Fibroblast of the aortic adventitia (primary cell): Measurements from ENCODE around the gene COG7. TPM values are rescaled to one million over a fixed set of nuclear protein-coding genes. Genes with fewer than 3 reads are reported as not detected.

ENCODE experiments used
- DNase-seq: peaks from one replicate; pipeline ENCODE4 v3.0.0-alpha.2; 2010; ENCODE audit warnings: low read depth
- H3K4me3 ChIP-seq: 2 replicates; pipeline ENCODE4 v1.5.1; 2011; ENCODE audit warnings: low read depth, mild to moderate bottlenecking, control low read depth, low read length, moderate library complexity
- total RNA-seq: library from RNA; depleted of rRNA; stranded (reverse); fragments of >200 nt; gene quantifications from 2 replicates; pipeline ENCODE4 v1.2.3, GENCODE V29; 2012; ENCODE audit warnings: low replicate concordance
- TF ChIP-seq, protein P1 (sequence below): IDR thresholded peaks from 2 replicates; pipeline ENCODE4 v1.5.1; 2011; ENCODE audit warnings: mild to moderate bottlenecking, low read length, control low read depth, inconsistent platforms; ENCODE audit not compliant: insufficient read depth

The COG7 gene
- total RNA-seq, 1 donor: 18.9 TPM

DNA sequence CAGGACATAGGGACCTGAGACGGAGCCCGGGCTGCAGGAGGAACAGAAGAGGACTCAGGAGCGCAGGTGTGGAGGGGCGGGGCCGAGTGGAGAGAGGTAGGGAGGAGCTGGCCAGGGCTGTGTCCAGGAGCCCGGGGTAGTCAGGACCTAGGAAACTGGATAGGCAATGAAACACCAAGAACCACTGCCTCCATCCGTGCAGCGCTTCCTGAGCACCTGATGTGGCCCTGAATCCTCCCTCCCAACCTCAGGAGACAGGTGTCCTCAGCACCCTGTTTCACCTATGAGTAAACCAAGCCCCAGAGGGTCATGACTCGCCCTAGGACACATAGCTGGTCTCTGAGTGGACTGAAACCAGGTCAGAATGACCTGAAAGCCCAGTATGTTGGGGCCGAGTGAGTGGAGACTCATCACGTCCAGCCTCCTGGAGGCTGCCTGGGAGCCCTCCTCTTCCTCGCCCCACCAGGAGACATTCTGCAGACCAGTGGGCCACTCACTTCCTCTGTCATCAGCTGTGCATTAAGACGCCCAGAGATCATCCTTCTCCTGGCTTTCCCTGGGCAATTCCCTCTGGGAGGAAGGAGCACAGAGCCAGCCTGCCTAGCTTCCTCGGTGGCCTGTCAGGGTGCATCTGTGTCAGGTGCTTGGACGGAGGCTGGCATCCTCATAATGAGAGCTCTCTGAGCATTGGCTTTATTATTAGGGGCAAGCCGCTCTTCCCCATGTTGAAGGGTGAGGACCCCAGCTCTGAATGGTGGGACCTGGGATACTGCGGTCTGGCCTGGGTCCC lies 78.1 kb downstream of the COG7 start:
- TF ChIP-seq, protein P1, sequence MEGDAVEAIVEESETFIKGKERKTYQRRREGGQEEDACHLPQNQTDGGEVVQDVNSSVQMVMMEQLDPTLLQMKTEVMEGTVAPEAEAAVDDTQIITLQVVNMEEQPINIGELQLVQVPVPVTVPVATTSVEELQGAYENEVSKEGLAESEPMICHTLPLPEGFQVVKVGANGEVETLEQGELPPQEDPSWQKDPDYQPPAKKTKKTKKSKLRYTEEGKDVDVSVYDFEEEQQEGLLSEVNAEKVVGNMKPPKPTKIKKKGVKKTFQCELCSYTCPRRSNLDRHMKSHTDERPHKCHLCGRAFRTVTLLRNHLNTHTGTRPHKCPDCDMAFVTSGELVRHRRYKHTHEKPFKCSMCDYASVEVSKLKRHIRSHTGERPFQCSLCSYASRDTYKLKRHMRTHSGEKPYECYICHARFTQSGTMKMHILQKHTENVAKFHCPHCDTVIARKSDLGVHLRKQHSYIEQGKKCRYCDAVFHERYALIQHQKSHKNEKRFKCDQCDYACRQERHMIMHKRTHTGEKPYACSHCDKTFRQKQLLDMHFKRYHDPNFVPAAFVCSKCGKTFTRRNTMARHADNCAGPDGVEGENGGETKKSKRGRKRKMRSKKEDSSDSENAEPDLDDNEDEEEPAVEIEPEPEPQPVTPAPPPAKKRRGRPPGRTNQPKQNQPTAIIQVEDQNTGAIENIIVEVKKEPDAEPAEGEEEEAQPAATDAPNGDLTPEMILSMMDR: no peak
- no peak for DNase-seq
- H3K4me3 ChIP-seq: no peak overlapping the region

DNA sequence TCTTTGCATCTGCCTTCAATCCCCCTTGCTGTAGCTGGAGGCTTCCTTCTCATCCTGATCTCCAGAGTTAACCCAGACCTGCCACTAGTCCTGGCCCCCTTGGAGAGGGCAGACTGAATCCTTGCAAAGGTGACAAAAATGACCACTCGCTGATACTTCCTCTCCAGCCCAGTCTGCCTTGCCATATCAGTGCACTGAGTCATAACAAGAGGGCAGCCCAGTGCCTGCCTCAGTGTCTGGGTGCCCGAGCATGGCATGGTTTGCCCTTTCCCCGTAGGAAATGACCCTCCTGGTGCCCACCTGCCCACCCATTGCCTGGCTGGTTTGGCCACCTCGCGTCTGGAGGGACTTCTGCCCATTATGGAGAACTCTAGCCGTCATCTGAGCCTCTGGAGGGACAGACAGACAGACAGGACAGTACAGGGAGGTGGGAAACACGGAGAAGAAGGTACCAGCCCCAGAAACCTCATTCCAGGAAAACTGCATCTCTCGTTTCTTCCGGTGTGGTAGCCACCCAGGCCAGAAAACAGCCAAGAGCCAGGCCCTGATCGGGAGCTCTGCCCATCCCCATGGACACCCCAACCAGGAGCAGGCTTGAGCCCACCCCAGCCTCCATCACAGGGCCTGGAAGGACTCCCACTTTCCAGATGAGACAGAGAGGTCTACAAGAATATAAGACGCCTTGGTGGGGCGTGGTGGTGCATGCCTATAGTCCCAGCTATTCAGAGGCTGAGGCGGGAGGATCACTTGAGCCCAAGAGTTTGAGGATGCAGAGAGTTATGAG lies 79.4 kb downstream of the COG7 start:
- TF ChIP-seq, protein P1: no peak
- H3K4me3 ChIP-seq: no peak overlapping the region
- DNase-seq: no peak

DNA sequence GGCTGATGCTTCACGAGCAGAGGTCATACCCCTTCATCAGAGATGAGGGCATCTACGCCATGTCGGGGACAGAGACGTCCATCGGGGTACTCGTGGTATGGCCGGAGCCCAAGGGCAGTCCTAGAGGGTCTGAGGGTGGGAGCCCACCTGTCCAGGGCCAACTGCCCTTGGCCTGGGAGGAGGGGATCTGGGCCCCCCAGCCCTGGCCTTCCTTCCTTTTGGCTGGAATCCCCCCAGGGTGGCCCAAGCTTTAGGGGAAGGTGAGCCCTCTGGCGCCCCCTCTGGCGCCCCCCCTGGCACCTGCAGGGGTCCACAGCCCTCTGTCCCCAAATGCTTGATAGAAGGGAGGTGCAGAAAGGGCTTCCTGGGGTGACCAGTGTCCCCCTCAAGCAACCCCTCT lies 81.6 kb downstream of the COG7 start:
- TF ChIP-seq, protein P1: no peak
- no peak for DNase-seq
- no peak overlapping the region for H3K4me3 ChIP-seq

DNA sequence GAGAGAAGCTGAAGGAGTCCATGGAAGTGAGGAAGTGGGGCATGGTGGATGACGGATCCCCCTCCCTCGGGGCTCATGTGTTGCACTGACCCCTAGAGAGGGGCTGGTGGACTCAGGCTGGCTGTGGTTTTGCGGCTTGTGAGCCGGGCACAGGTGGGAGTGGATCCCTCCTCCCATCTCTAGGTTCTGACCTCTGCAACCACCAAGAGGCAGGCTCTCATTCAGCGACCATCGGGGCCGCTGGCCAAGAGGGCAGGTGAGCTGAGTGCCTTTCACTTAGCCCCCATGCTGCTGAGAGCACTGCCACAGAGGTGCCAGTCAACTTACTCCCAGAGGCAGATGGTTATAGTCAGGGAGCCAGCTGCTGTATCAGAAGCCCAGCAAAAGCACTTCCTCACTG lies 83.6 kb downstream of the COG7 start:
- no peak for DNase-seq
- TF ChIP-seq, protein P1: no peak
- H3K4me3 ChIP-seq: no peak overlapping the region

DNA sequence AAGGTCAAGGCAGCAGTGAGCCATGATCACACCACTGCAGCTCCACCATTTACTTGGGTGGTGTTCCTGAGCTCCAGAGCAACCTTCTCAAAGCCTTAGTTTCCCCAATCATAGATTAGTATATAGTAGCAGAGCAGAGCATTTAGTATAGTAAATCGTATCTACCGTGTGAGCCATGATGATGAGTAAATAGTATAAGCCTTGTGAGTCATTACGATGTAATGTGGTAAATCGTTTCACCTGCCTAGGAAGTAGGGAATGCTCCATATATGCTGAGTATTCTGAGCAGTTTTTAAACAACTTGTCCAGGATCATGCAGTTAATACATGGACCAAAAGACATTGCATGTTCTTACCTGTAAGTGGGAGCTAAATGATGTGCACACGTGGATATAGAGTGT lies 84.5 kb downstream of the COG7 start:
- TF ChIP-seq, protein P1: no peak
- no peak overlapping the region for H3K4me3 ChIP-seq
- DNase-seq: no peak

DNA sequence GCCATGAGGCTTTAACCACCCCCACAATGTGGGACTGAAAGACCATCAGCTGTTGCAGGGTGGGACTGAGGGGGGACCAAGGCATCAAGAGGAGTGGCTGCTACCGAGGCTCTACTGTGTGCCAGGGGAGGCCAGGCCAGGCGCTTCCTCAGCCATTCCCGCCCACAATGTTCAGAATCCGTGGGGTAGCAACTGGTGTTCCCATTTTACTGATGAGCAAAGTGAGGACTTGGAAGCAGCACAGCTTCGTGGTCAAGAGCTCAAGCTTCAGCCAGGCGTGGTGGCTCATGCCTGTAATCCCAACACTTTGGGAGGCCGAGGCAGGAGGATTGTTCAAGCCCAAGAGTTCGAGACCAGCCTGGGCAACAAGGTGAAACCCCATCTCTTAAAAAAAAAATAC lies 85.0 kb downstream of the COG7 start:
- TF ChIP-seq, protein P1: no peak
- DNase-seq: no peak
- H3K4me3 ChIP-seq: no peak overlapping the region
